HFF-Myc (cell line): ENCODE results near the gene SEMA3G.

Source experiments
- DNase-seq: peaks from one replicate; pipeline ENCODE4 v3.0.0-alpha.2; 2011; ENCODE audit warnings: low read depth; ENCODE audit errors: extremely low read depth
- H3K4me3 ChIP-seq: replicated peaks from 2 replicates; pipeline ENCODE4 v1.5.1; 2011; ENCODE audit warnings: low read depth, mild to moderate bottlenecking, control low read depth, low read length
- CTCF ChIP-seq: IDR thresholded peaks from 2 replicates; pipeline ENCODE4 v1.5.1; 2012; ENCODE audit warnings: mild to moderate bottlenecking, low read depth, low read length, control low read depth; ENCODE audit errors: missing control alignments

Gene SEMA3G

GRCh38 chr3:52483081-52483480 is 38.2 kb upstream of the SEMA3G start:
- TF ChIP-seq CTCF, result no peak
- no peak for DNase-seq
- no peak overlapping the region for H3K4me3 ChIP-seq

GRCh38 chr3:52481819-52482521 is 37.1 kb upstream of the SEMA3G start:
- H3K4me3 ChIP-seq, result no peak overlapping the region
- TF ChIP-seq CTCF, result peak; percentile 63
- no peak for DNase-seq

- no peak for DNase-seq
- H3K4me3 ChIP-seq, result no peak overlapping the region
- no peak for TF ChIP-seq CTCF
Observed at GRCh38 chr3:52480768-52481715, 36.1 kb upstream of the SEMA3G start.

- H3K4me3 ChIP-seq, result no peak overlapping the region
- no peak for TF ChIP-seq CTCF
- DNase-seq, result no peak
Observed at GRCh38 chr3:52479877-52480575, 35.1 kb upstream of the SEMA3G start.

GRCh38 chr3:52479037-52479876 is 34.4 kb upstream of the SEMA3G start:
- TF ChIP-seq CTCF, result no peak
- DNase-seq, result no peak
- no peak overlapping the region for H3K4me3 ChIP-seq

- DNase-seq, result no peak
- H3K4me3 ChIP-seq, result no peak overlapping the region
- TF ChIP-seq CTCF, result no peak
Observed at GRCh38 chr3:52477796-52478095, 32.8 kb upstream of the SEMA3G start.
